Caco-2 (cell line): ENCODE data around the gene REC114. TPM values are rescaled to one million over a fixed set of nuclear protein-coding genes. Genes with fewer than 3 reads are reported as not detected.

Experiments
- BruUV-seq: library from RNA; stranded (reverse); fragments of 400-500 nt; replicated peaks from 2 replicates; lab custom pipeline; 2021; lab: Mats Ljungman, UMichigan
- CTCF ChIA-PET: fragments of 300-600 bp; sonication (Branson Sonifier 250); formaldehyde crosslinking; loops from one replicate; lab custom pipeline; 2022; ENCODE audit warnings: antibody characterized with exemption; lab: Charles Lee
- POLR2A ChIA-PET: fragments of 300-600 bp; sonication (Branson Sonifier 250); formaldehyde crosslinking; loops from one replicate; lab custom pipeline; 2022; ENCODE audit warnings: antibody characterized with exemption; lab: Charles Lee
- DNase-seq, 2 experiments: peaks; one replicate each; pipeline versions ENCODE4 v3.0.0 to v3.0.0-alpha.2; 2020 to 2022
- H3K27me3 ChIP-seq: replicated peaks from 2 replicates; pipeline ENCODE4 v1.6.0; 2011; ENCODE audit warnings: low read length; ENCODE audit not compliant: control insufficient read depth, insufficient read depth
- H3K36me3 ChIP-seq: 2 replicates; pipeline ENCODE4 v1.5.1; 2011; ENCODE audit warnings: low read length; ENCODE audit not compliant: control insufficient read depth, insufficient read depth
- H3K4me1 ChIP-seq: fragments of 250-450 bp; sonication (Bioruptor Pico); 2 replicates; pipeline ENCODE4 v1.5.1; 2020; ENCODE audit warnings: mild to moderate bottlenecking
- H3K4me3 ChIP-seq: 2 replicates; pipeline ENCODE4 v1.5.1; 2011; ENCODE audit warnings: low read depth, mild to moderate bottlenecking, control low read depth, low read length
- H3K9me3 ChIP-seq: fragments of 250-450 bp; sonication (Bioruptor Pico); 2 replicates; pipeline ENCODE4 v1.5.1; 2020; ENCODE audit warnings: mild to moderate bottlenecking, moderate library complexity
- H3K27ac Mint-ChIP-seq: one replicate; pipeline ENCODE4 v1.8.0; 2022; ENCODE audit warnings: mixed read lengths; ENCODE audit not compliant: unreplicated experiment
- H3K27me3 Mint-ChIP-seq: one replicate; pipeline ENCODE4 v1.8.0; 2022; ENCODE audit warnings: mixed read lengths; ENCODE audit not compliant: insufficient read depth, unreplicated experiment
- H3K36me3 Mint-ChIP-seq: one replicate; pipeline ENCODE4 v1.8.0; 2022; ENCODE audit warnings: mild to moderate bottlenecking, mixed read lengths; ENCODE audit not compliant: insufficient read depth, unreplicated experiment
- H3K4me1 Mint-ChIP-seq: one replicate; pipeline ENCODE4 v1.8.0; 2022; ENCODE audit warnings: low read depth, mixed read lengths; ENCODE audit not compliant: unreplicated experiment
- H3K4me3 Mint-ChIP-seq: one replicate; pipeline ENCODE4 v1.8.0; 2022; ENCODE audit warnings: mild to moderate bottlenecking, moderate library complexity, mixed read lengths; ENCODE audit not compliant: unreplicated experiment
- H3K9me3 Mint-ChIP-seq: one replicate; pipeline ENCODE4 v1.8.0; 2022; ENCODE audit warnings: mixed read lengths; ENCODE audit not compliant: unreplicated experiment
- intact Hi-C: fragments of 100-400 bp; cut with micrococcal nuclease; formaldehyde crosslinking; loops from one replicate; pipeline ENCODE4 v1.10.0; 2022; ENCODE audit not compliant: unreplicated experiment
- total RNA-seq: library from RNA; stranded (reverse); gene quantifications from 2 replicates; pipeline ENCODE4 v1.2.3, GENCODE V29; 2022
- TF ChIP-seq, protein P1 (sequence below), 2 experiments: fragments of 200-600 bp in 1 of 2; IDR thresholded peaks; 1 replicate in 1 of 2; 2 replicates in 1 of 2; pipeline versions ENCODE4 v1.5.1 to v1.8.0; 2011 to 2022; ENCODE audit warnings: antibody characterized with exemption in 1 of 2, control low read depth in 1 of 2, inconsistent platforms in 1 of 2, low read depth in 1 of 2, low read length in 1 of 2, mild to moderate bottlenecking in 1 of 2, moderate library complexity in 1 of 2; ENCODE audit not compliant: insufficient read depth in 1 of 2, severe bottlenecking in 1 of 2, unreplicated experiment in 1 of 2

Gene REC114
- total RNA-seq, 1 experiment from 2014 or later, result not detected

DNA sequence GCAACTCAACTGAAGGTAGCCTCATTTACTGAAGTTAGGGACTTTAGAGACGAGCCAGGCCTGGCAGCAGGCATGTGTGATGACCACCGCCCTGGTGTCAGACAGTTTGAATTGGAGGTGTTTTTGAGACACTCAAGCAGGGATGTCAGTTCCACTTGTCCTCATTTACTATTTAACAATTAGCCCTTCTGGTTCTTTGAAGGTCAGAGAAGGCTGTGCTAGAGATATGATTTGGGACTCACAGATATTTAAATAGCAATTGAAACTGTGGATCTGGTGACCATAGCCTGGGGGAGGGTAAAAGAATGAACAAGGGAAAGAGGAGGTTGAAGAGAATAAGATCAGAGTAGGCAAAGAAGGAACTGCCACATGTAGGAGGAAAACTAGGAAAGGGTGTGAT is 74.6 kb downstream of the REC114 start:
- CTCF ChIA-PET, result no interaction called here
- Mint-ChIP-seq H3K27me3 (no peaks in the 10 kb centered on the region), H3K36me3 (no peaks in the 10 kb centered on the region), H3K4me3 (no peak overlapping the region), H3K27ac (no peak overlapping the region), H3K9me3 (no peaks in the 10 kb centered on the region), H3K4me1 (no peaks in the 10 kb centered on the region)
- TF ChIP-seq, protein P1, sequence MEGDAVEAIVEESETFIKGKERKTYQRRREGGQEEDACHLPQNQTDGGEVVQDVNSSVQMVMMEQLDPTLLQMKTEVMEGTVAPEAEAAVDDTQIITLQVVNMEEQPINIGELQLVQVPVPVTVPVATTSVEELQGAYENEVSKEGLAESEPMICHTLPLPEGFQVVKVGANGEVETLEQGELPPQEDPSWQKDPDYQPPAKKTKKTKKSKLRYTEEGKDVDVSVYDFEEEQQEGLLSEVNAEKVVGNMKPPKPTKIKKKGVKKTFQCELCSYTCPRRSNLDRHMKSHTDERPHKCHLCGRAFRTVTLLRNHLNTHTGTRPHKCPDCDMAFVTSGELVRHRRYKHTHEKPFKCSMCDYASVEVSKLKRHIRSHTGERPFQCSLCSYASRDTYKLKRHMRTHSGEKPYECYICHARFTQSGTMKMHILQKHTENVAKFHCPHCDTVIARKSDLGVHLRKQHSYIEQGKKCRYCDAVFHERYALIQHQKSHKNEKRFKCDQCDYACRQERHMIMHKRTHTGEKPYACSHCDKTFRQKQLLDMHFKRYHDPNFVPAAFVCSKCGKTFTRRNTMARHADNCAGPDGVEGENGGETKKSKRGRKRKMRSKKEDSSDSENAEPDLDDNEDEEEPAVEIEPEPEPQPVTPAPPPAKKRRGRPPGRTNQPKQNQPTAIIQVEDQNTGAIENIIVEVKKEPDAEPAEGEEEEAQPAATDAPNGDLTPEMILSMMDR (IDR thresholded peaks at IDR 0.05; ENCODE audit: insufficient read depth in 1 of 2, low read depth in 1 of 2, low read length in 1 of 2, severe bottlenecking in 1 of 2, unreplicated experiment in 1 of 2), result no peak
- no peak for DNase-seq
- BruUV-seq, result no TSS peak
- H3K4me3 ChIP-seq, result no peak overlapping the region
- no peaks in the 10 kb centered on the region for H3K4me1 ChIP-seq
- no peaks in the 10 kb centered on the region for H3K9me3 ChIP-seq
- intact Hi-C loops, result no loop called here
- no peaks in the 10 kb centered on the region for H3K27me3 ChIP-seq
- no peaks in the 10 kb centered on the region for H3K36me3 ChIP-seq
- POLR2A ChIA-PET, result no interaction called here

DNA sequence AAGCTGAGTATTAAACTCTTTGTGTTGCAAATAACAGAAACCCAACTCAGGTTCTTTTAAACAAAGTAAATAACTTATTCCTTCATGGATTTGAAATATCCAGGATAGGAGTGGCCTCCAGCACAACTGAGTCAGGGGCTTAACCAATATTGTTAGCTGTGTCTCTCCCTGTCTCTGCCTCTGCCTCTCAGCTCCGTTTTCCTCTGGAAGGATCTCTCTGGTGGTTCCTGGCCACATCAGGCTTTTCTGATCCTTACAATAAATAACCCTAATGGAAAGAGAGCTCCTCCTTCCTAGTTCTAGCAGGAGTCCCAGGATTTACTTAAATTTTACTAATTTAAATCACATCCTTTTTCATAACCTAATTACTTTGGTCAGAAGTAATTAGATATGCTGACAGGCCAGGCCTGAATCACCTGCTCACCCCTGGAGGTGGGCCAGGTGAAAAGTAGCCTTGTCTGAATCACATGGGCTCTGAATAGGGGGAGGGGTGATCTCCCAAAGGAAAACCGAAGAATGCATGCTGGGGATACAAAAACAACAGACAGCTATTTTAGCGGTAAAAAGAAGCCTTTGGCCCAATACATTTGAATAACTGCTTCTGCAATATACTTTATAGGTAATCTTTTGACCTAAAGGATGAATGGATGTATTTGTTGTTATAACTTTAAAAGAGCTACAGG is 75.4 kb downstream of the REC114 start:
- no peaks in the 10 kb centered on the region for H3K9me3 ChIP-seq
- ChIA-PET CTCF (no interaction called here), POLR2A (no interaction called here)
- intact Hi-C loops, result no loop called here
- H3K4me1 ChIP-seq, result no peaks in the 10 kb centered on the region
- no peak for DNase-seq
- H3K27me3 ChIP-seq, result no peaks in the 10 kb centered on the region
- Mint-ChIP-seq H3K27ac (no peak overlapping the region), H3K4me1 (no peaks in the 10 kb centered on the region), H3K36me3 (no peaks in the 10 kb centered on the region), H3K4me3 (no peak overlapping the region), H3K9me3 (no peaks in the 10 kb centered on the region), H3K27me3 (no peaks in the 10 kb centered on the region)
- BruUV-seq, result no TSS peak
- H3K4me3 ChIP-seq, result no peak overlapping the region
- TF ChIP-seq, protein P1 (IDR thresholded peaks at IDR 0.05; ENCODE audit: insufficient read depth in 1 of 2, low read depth in 1 of 2, low read length in 1 of 2, severe bottlenecking in 1 of 2, unreplicated experiment in 1 of 2), result no peak
- no peaks in the 10 kb centered on the region for H3K36me3 ChIP-seq

DNA sequence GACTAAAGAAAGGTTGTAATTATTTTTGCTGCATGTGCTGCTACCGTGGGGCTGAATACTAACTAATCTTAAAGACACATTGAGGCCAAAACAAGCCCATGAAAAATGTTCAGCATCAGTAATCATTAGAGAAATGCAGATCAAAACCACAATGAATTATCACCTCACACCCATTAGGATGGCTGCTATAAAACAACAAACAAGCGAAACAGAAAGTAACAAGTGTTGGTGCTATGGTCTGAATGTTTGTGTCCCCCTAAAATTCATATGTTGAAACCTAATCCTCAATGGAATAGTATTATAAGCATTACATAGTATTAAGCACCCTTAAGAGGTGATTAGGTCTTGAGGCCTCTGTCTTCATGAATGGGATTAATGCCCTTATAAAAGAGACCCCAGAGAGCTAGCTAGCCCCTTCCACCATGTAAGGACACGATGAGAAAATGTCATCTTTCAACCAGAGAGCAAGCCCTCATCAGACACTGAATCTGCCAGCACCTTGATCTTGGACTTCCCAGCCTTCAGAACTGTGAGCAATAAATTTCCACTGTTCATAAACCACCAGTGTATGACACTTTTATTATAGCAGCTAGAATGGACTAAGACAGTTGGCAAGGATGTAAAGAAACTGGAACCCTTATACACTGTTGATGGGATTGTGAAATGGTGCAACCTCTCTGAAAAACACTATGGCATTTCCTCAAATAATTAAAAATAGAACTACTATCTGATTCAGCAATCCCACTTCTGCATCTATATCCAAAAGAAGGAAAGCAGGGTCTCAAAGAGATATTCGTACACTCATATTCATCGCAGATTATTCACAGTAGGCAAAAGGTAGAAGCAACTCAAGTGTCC is 76.1 kb downstream of the REC114 start:
- TF ChIP-seq, protein P1 (IDR thresholded peaks at IDR 0.05; ENCODE audit: insufficient read depth in 1 of 2, low read depth in 1 of 2, low read length in 1 of 2, severe bottlenecking in 1 of 2, unreplicated experiment in 1 of 2), result no peak
- no peaks in the 10 kb centered on the region for H3K4me1 ChIP-seq
- no TSS peak for BruUV-seq
- intact Hi-C loops, result no loop called here
- DNase-seq, result no peak
- no peaks in the 10 kb centered on the region for H3K27me3 ChIP-seq
- Mint-ChIP-seq H3K4me1 (no peaks in the 10 kb centered on the region), H3K36me3 (no peaks in the 10 kb centered on the region), H3K4me3 (no peak overlapping the region), H3K9me3 (no peaks in the 10 kb centered on the region), H3K27ac (no peak overlapping the region), H3K27me3 (peaks cover 4% of the 10 kb centered on the region)
- ChIA-PET CTCF (no interaction called here), POLR2A (no interaction called here)
- no peaks in the 10 kb centered on the region for H3K36me3 ChIP-seq
- no peak overlapping the region for H3K4me3 ChIP-seq
- no peaks in the 10 kb centered on the region for H3K9me3 ChIP-seq
